Activated CD4-positive, alpha-beta T cell treated with anti-CD3 and anti-CD28 coated beads for 1 hour (primary cell): ENCODE measurements around the gene IER3.
A peak's percentile ranks its signal among the peaks of the same experiment; 100 is the strongest.
"Not testable (repeated sequence)": the region's sequence is repeated elsewhere in the genome, so short reads cannot be mapped to it uniquely, and the experiment has no call there.

Source experiments
- DNase-seq: peaks from one replicate; pipeline ENCODE4 v3.0.0-alpha.2; 2020

IER3 gene

GRCh38 chr6:30747300-30747687 is 2.9 kb upstream of the IER3 start:
- no peak for DNase-seq

- DNase-seq = no peak
Observed at GRCh38 chr6:30743099-30744053, 971 bp downstream of the IER3 start.

GRCh38 chr6:30742316-30743098 is 1.8 kb downstream of the IER3 start, which contains the start of gene FLOT1:
FLOT1 (minus strand) TSS chr6:30742687; CDS start chr6:30742189, 498 bp downstream.
- peak; percentile 61 for DNase-seq

- no peak for DNase-seq
Observed at GRCh38 chr6:30741789-30742315, 2.5 kb downstream of the IER3 start.

GRCh38 chr6:30741063-30741779 is 3.1 kb downstream of the IER3 start:
- DNase-seq = no peak

- DNase-seq = no peak
Observed at GRCh38 chr6:30740540-30740870, 3.8 kb downstream of the IER3 start.

- no peak for DNase-seq
Observed at GRCh38 chr6:30738532-30738931, 5.8 kb downstream of the IER3 start.

- no peak for DNase-seq
Observed at GRCh38 chr6:30735668-30736314, 8.6 kb downstream of the IER3 start.

- DNase-seq = no peak
Observed at GRCh38 chr6:30732237-30732943, 12.0 kb downstream of the IER3 start.

GRCh38 chr6:30730601-30731435 is 13.5 kb downstream of the IER3 start:
- peak; percentile 79 for DNase-seq

- DNase-seq = no peak
Observed at GRCh38 chr6:30727920-30728553, 16.3 kb downstream of the IER3 start.

GRCh38 chr6:30726506-30727413 is 17.6 kb downstream of the IER3 start:
- no peak for DNase-seq

- no peak for DNase-seq
Observed at GRCh38 chr6:30725713-30726505, 18.4 kb downstream of the IER3 start.

GRCh38 chr6:30724906-30725667 is 19.3 kb downstream of the IER3 start:
- DNase-seq = no peak

- not testable (repeated sequence) for DNase-seq
Observed at GRCh38 chr6:30723843-30724741, 20.3 kb downstream of the IER3 start.

GRCh38 chr6:30723159-30723842 is 21.0 kb downstream of the IER3 start:
- DNase-seq = not testable (repeated sequence)
